ENCODE data around the gene THBS4. TPM values are rescaled to one million over a fixed set of nuclear protein-coding genes. Genes with fewer than 3 reads are reported as not detected.
"Not testable (repeated sequence)": the region's sequence is repeated elsewhere in the genome, so short reads cannot be mapped to it uniquely, and the experiment has no call there.

THBS4 gene
- polyA plus RNA-seq, 1 donor from 2014 or later = 6.3 TPM

- no peak overlapping the region for H3K9ac ChIP-seq (ENCODE audit: low read length)
- H4K20me1 ChIP-seq (ENCODE audit: insufficient read depth) = no peaks in the 10 kb centered on the region
- no peaks in the 10 kb centered on the region for H3K79me2 ChIP-seq (replicated peaks; ENCODE audit: insufficient read depth, low read length)
- H2AFZ ChIP-seq (ENCODE audit: low read depth, low read length) = no peak overlapping the region
- H3K4me3 ChIP-seq (ENCODE audit: low read length) = no peak overlapping the region
- no peak overlapping the region for H3K4me2 ChIP-seq (ENCODE audit: low read length)
- no peak overlapping the region for H3K27ac ChIP-seq (ENCODE audit: low read length)
- no peaks in the 10 kb centered on the region for H3K9me2 ChIP-seq (ENCODE audit: insufficient read depth, low read length)
- no peaks in the 10 kb centered on the region for H3K9me3 ChIP-seq (ENCODE audit: low read length)
- H3K27me3 ChIP-seq (ENCODE audit: insufficient read depth, low read depth, low read length) = no peaks in the 10 kb centered on the region
- no peak for TF ChIP-seq CTCF (IDR thresholded peaks at IDR 0.05; ENCODE audit: poor library complexity, severe bottlenecking)
- TF ChIP-seq REST (IDR thresholded peaks at IDR 0.05; ENCODE audit: borderline replicate concordance) = no peak
- TF ChIP-seq TAF1 (IDR thresholded peaks at IDR 0.05; ENCODE audit: low read depth) = no peak
- no peaks in the 10 kb centered on the region for H3F3A ChIP-seq (ENCODE audit: insufficient read depth, low read length, poor library complexity, severe bottlenecking)
- H3K36me3 ChIP-seq (ENCODE audit: insufficient read depth, low read length) = no peaks in the 10 kb centered on the region
Measured at GRCh38 chr5:80106916-80107315, 71.8 kb downstream of the THBS4 start.

- H3K4me2 ChIP-seq (ENCODE audit: low read length) = no peak overlapping the region
- H3K27ac ChIP-seq (ENCODE audit: low read length) = no peak overlapping the region
- H3K9me3 ChIP-seq (ENCODE audit: low read length) = no peaks in the 10 kb centered on the region
- no peaks in the 10 kb centered on the region for H3K27me3 ChIP-seq (ENCODE audit: insufficient read depth, low read depth, low read length)
- H4K20me1 ChIP-seq (ENCODE audit: insufficient read depth) = no peaks in the 10 kb centered on the region
- no peaks in the 10 kb centered on the region for H3F3A ChIP-seq (ENCODE audit: insufficient read depth, low read length, poor library complexity, severe bottlenecking)
- H3K79me2 ChIP-seq (replicated peaks; ENCODE audit: insufficient read depth, low read length) = no peaks in the 10 kb centered on the region
- H3K9ac ChIP-seq (ENCODE audit: low read length) = no peak overlapping the region
- H3K4me3 ChIP-seq (ENCODE audit: low read length) = no peak overlapping the region
- H2AFZ ChIP-seq (ENCODE audit: low read depth, low read length) = no peak overlapping the region
- H3K36me3 ChIP-seq (ENCODE audit: insufficient read depth, low read length) = no peaks in the 10 kb centered on the region
- H3K9me2 ChIP-seq (ENCODE audit: insufficient read depth, low read length) = no peaks in the 10 kb centered on the region
- no peak for TF ChIP-seq EP300 (conservative IDR thresholded peaks at IDR 0.05; ENCODE audit: poor library complexity, severe bottlenecking)
- TF ChIP-seq POLR2AphosphoS5 (IDR thresholded peaks at IDR 0.05) = no peak
- TF ChIP-seq CTCF (IDR thresholded peaks at IDR 0.05; ENCODE audit: poor library complexity, severe bottlenecking) = no peak
- TF ChIP-seq MXI1 (conservative IDR thresholded peaks at IDR 0.05; ENCODE audit: poor library complexity, severe bottlenecking) = no peak
- no peak for TF ChIP-seq SMC3 (conservative IDR thresholded peaks at IDR 0.05; ENCODE audit: poor library complexity)
- TF ChIP-seq EZH2 (IDR thresholded peaks at IDR 0.05; ENCODE audit: borderline replicate concordance, insufficient read depth, low read length, poor library complexity, severe bottlenecking) = no peak
- no peak for TF ChIP-seq REST (IDR thresholded peaks at IDR 0.05; ENCODE audit: borderline replicate concordance)
- TF ChIP-seq TAF1 (IDR thresholded peaks at IDR 0.05; ENCODE audit: low read depth) = no peak
Measured at GRCh38 chr5:80109646-80110478, 74.7 kb downstream of the THBS4 start.

- not testable (repeated sequence) for H2AFZ ChIP-seq (ENCODE audit: low read depth, low read length); H3K36me3 ChIP-seq (ENCODE audit: insufficient read depth, low read length); H3K27me3 ChIP-seq (ENCODE audit: insufficient read depth, low read depth, low read length); H3F3A ChIP-seq (ENCODE audit: insufficient read depth, low read length, poor library complexity, severe bottlenecking); H3K9me3 ChIP-seq (ENCODE audit: low read length); H4K20me1 ChIP-seq (ENCODE audit: insufficient read depth); H3K9ac ChIP-seq (ENCODE audit: low read length); H3K4me3 ChIP-seq (ENCODE audit: low read length); H3K9me2 ChIP-seq (ENCODE audit: insufficient read depth, low read length); H3K79me2 ChIP-seq (replicated peaks; ENCODE audit: insufficient read depth, low read length); H3K4me2 ChIP-seq (ENCODE audit: low read length); H3K27ac ChIP-seq (ENCODE audit: low read length)
Measured at GRCh38 chr5:80111376-80111990, 76.3 kb downstream of the THBS4 start.
